HepG2 (cell line): ENCODE data around the gene CCDC57. TPM values are rescaled to one million over a fixed set of nuclear protein-coding genes. Genes with fewer than 3 reads are reported as not detected.
A peak's percentile ranks its signal among the peaks of the same experiment; 100 is the strongest.

ENCODE experiments used
- BRD4 ChIP-seq: sonication (generic); formaldehyde crosslinking; IDR thresholded peaks from 2 replicates; pipeline ENCODE4 v1.4.0; 2020; ENCODE audit warnings: missing genetic modification reagents
- CEBPB ChIP-seq: IDR thresholded peaks from 2 replicates; pipeline ENCODE4 v1.6.1; 2011; ENCODE audit warnings: low read depth, low read length, improper control_type of control experiment, borderline replicate concordance
- CHCHD3 ChIP-seq: sonication (generic); formaldehyde crosslinking; IDR thresholded peaks from 2 replicates; pipeline ENCODE4 v1.8.0; 2022; ENCODE audit warnings: mild to moderate bottlenecking, missing genetic modification reagents, moderate library complexity
- EED ChIP-seq: sonication (generic); formaldehyde crosslinking; IDR thresholded peaks from 2 replicates; pipeline ENCODE4 v1.5.0; 2020; ENCODE audit warnings: mild to moderate bottlenecking, missing genetic modification reagents
- ELF4 ChIP-seq: sonication (generic); formaldehyde crosslinking; IDR thresholded peaks from 2 replicates; pipeline ENCODE4 v1.5.0; 2020; ENCODE audit warnings: missing genetic modification reagents, mild to moderate bottlenecking, moderate library complexity, borderline replicate concordance
- GABPA ChIP-seq, 2 experiments: IDR thresholded peaks; 2 replicates each; pipeline ENCODE4 v1.6.1; 2011 to 2016; ENCODE audit warnings: low read depth in 2 of 2, low read length in 1 of 2, missing biosample characterization in 1 of 2, missing genetic modification characterization in 1 of 2
- HDAC1 ChIP-seq: sonication (generic); formaldehyde crosslinking; IDR thresholded peaks from 2 replicates; pipeline ENCODE4 v1.5.1; 2020; ENCODE audit warnings: mild to moderate bottlenecking, missing genetic modification reagents
- PRPF4 ChIP-seq: fragments of 200-400 bp; formaldehyde crosslinking; IDR thresholded peaks from 2 replicates; pipeline ENCODE4 v1.6.1; 2016; ENCODE audit warnings: low read length, low read depth; ENCODE audit not compliant: poor library complexity, severe bottlenecking
- RELA ChIP-seq: sonication (generic); formaldehyde crosslinking; IDR thresholded peaks from 2 replicates; pipeline ENCODE4 v1.4.0; 2020; ENCODE audit warnings: missing genetic modification reagents
- SOX5 ChIP-seq: IDR thresholded peaks from 2 replicates; pipeline ENCODE4 v1.6.1; 2016; ENCODE audit warnings: borderline replicate concordance
- SRF ChIP-seq: IDR thresholded peaks from 2 replicates; pipeline ENCODE4 v1.6.1; 2011; ENCODE audit warnings: mild to moderate bottlenecking, low read depth, low read length, moderate library complexity
- THYN1 ChIP-seq: sonication (generic); formaldehyde crosslinking; IDR thresholded peaks from 2 replicates; pipeline ENCODE4 v1.8.1; 2023; ENCODE audit warnings: low read depth, mild to moderate bottlenecking, moderate library complexity, missing genetic modification reagents, borderline replicate concordance
- U2AF1 ChIP-seq: fragments of 200-400 bp; formaldehyde crosslinking; optimal IDR thresholded peaks from 2 replicates; pipeline ENCODE3; 2017; ENCODE audit warnings: mild to moderate bottlenecking, low read depth, low read length
- ZNF281 ChIP-seq: sonication (generic); formaldehyde crosslinking; IDR thresholded peaks from 2 replicates; pipeline ENCODE4 v1.4.0; 2020; ENCODE audit warnings: missing genetic modification reagents, borderline replicate concordance
- ZNF33B ChIP-seq: sonication (generic); formaldehyde crosslinking; IDR thresholded peaks from 2 replicates; pipeline ENCODE4 v1.5.1; 2020; ENCODE audit warnings: mild to moderate bottlenecking, missing genetic modification reagents
- ZNF432 ChIP-seq: sonication (generic); formaldehyde crosslinking; IDR thresholded peaks from 2 replicates; pipeline ENCODE4 v1.5.0; 2020; ENCODE audit warnings: missing genetic modification reagents, mild to moderate bottlenecking, borderline replicate concordance
- ZNF567 ChIP-seq: sonication (generic); formaldehyde crosslinking; IDR thresholded peaks from 2 replicates; pipeline ENCODE4 v1.8.1; 2023; ENCODE audit warnings: mild to moderate bottlenecking, missing genetic modification reagents, borderline replicate concordance
- ZNF691 ChIP-seq: sonication (generic); formaldehyde crosslinking; IDR thresholded peaks from 2 replicates; pipeline ENCODE4 v1.4.0; 2020; ENCODE audit warnings: missing genetic modification reagents, low read depth, mild to moderate bottlenecking, borderline replicate concordance
- ZNF720 ChIP-seq: sonication (generic); formaldehyde crosslinking; IDR thresholded peaks from 2 replicates; pipeline ENCODE4 v1.4.0; 2020; ENCODE audit warnings: missing genetic modification reagents
- ZNF850 ChIP-seq: sonication (generic); formaldehyde crosslinking; conservative IDR thresholded peaks from 2 replicates; pipeline ENCODE4 v1.9.0; 2021; ENCODE audit warnings: mild to moderate bottlenecking, missing genetic modification reagents
- ZSCAN29 ChIP-seq: sonication (generic); formaldehyde crosslinking; conservative IDR thresholded peaks from 2 replicates; pipeline ENCODE4 v1.4.0; 2020; ENCODE audit warnings: mild to moderate bottlenecking, missing genetic modification reagents
- polyA plus RNA-seq, 8 experiments: library from polyadenylated mRNA; depleted of rRNA in 3 of 8; stranded (reverse) in 7 of 8; unstranded in 1 of 8; fragments of >200 nt; fragmentation: Illumina TruSeq in 4 of 8; extraction: Trizol in 4 of 8; gene quantifications; 2 replicates each; pipeline versions ENCODE4 v1.2.1 to v1.2.3, GENCODE V29; 2011 to 2016; ENCODE audit warnings: low read depth in 4 of 8, missing spikeins in 1 of 8, mixed read lengths in 1 of 8; ENCODE audit not compliant: insufficient read depth in 1 of 8
- total RNA-seq, 5 experiments: library from RNA; depleted of rRNA; stranded (reverse); fragments of >200 nt; fragmentation: Illumina TruSeq; extraction: Trizol; gene quantifications; 2 replicates each; pipeline ENCODE4 v1.2.3, GENCODE V29; 2016; ENCODE audit warnings: low read depth in 1 of 5
- TF ChIP-seq, protein P1 (sequence below): sonication (generic); formaldehyde crosslinking; IDR thresholded peaks from 2 replicates; pipeline ENCODE4 v1.8.0; 2022; ENCODE audit warnings: low read depth, missing genetic modification reagents
- TF ChIP-seq, protein P2 (sequence below): sonication (generic); formaldehyde crosslinking; IDR thresholded peaks from 2 replicates; pipeline ENCODE4 v1.5.0; 2020; ENCODE audit warnings: missing genetic modification reagents

Gene CCDC57
- total and polyA plus RNA-seq, 2 of the 13 experiments (the other 11 are each of a cell fraction or from before 2014, with no cell fraction given) = 59.3 to 59.9 TPM

DNA sequence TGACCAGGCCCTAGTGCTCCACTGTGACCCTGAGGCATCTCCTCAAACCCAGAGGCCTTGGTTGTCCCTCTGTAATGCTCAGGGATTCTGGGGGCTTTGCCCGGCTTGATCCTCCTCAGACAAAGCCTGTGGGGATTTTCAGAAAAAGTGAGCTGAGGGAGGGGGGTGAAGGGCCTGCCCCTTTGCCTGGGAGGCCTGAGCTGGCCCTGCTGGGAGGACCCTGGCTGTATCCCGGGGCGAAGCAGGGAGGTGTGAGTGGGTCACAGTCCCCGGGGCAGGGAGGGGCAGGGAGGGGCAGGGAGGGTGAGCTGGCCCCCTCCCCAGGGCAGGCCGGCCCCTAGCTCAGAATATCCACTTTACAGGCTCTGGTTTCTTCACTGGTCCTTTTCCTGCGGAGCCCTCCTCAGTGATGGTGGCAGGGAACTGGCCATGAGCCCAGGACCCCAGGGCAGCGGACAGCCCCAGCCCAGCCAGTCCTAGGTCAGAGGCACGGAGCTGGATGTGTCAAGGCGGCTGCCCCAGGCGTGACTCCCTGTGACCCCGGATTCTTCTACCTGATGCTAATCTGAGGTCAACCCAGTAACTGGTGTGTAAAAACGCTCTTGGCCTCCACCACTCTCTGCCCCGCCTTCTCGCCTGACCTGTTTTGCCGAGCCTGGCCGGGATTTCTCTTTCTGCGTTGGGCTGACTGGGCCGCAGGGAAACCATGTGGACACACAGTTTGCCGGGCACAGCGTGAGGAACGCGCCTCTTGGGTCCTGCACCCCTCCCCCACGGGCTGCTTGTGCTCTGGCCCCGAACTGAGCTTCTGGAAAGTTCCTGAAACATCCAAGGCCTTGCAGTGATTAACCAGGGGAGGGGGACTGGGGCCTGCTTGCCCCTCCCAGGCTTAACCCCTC is 108.8 kb downstream of the CCDC57 start (continued):
- TF ChIP-seq, protein P1, sequence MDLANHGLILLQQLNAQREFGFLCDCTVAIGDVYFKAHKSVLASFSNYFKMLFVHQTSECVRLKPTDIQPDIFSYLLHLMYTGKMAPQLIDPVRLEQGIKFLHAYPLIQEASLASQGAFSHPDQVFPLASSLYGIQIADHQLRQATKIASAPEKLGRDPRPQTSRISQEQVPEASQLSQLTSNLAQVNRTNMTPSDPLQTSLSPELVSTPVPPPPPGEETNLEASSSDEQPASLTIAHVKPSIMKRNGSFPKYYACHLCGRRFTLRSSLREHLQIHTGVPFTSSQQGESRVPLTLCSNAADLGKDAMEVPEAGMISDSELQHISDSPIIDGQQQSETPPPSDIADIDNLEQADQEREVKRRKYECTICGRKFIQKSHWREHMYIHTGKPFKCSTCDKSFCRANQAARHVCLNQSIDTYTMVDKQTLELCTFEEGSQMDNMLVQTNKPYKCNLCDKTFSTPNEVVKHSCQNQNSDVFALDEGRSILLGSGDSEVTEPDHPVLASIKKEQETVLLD = no peak
- no peak for TF ChIP-seq ZNF432 (CRISPR knock-in tag)
- peak; percentile 80 for TF ChIP-seq HDAC1 (CRISPR knock-in tag)
- TF ChIP-seq U2AF1 = no peak
- TF ChIP-seq, protein P2, sequence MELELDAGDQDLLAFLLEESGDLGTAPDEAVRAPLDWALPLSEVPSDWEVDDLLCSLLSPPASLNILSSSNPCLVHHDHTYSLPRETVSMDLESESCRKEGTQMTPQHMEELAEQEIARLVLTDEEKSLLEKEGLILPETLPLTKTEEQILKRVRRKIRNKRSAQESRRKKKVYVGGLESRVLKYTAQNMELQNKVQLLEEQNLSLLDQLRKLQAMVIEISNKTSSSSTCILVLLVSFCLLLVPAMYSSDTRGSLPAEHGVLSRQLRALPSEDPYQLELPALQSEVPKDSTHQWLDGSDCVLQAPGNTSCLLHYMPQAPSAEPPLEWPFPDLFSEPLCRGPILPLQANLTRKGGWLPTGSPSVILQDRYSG = no peak; the same call in 1 of the 2 replicates
- TF ChIP-seq ZSCAN29 (CRISPR knock-in tag) = peak; percentile 88
- no peak for TF ChIP-seq GABPA (IDR thresholded peaks at IDR 0.05; ENCODE audit: low read depth, low read length)
- peak; percentile 35; the same call in 1 of the 2 replicates for TF ChIP-seq GABPA (CRISPR knock-in tag; IDR thresholded peaks at IDR 0.05; ENCODE audit: low read depth)
- TF ChIP-seq THYN1 (CRISPR knock-in tag) = no peak
- peak; percentile 85; the same call in 1 of the 2 replicates for TF ChIP-seq ZNF691 (CRISPR knock-in tag)
- TF ChIP-seq SOX5 (CRISPR knock-in tag) = peak; percentile 87; the same call in 1 of the 2 replicates
- TF ChIP-seq ELF4 = no peak
- TF ChIP-seq ZNF850 (CRISPR knock-in tag) = no peak
- TF ChIP-seq RELA = no peak
- peak; percentile 46; the same call in 1 of the 2 replicates for TF ChIP-seq ZNF33B (CRISPR knock-in tag)
- TF ChIP-seq PRPF4 = no peak
- TF ChIP-seq SRF = no peak
- 0 out of 2 replicates have a peak, but pooled peaks have one; percentile 60 for TF ChIP-seq EED (CRISPR knock-in tag)
- TF ChIP-seq ZNF281 (CRISPR knock-in tag) = peak; percentile 98
- TF ChIP-seq ZNF720 (CRISPR knock-in tag) = no peak
- TF ChIP-seq ZNF567 (CRISPR knock-in tag) = no peak
- no peak for TF ChIP-seq CEBPB
- no peak for TF ChIP-seq CHCHD3 (CRISPR knock-in tag)
- TF ChIP-seq BRD4 (CRISPR knock-in tag) = peak; percentile 90
